HEK293 (cell line): Measurements from ENCODE around the gene S100A10.
A peak's percentile ranks its signal among the peaks of the same experiment; 100 is the strongest.

Source experiments
- CTCF ChIA-PET: fragments of 350-600 bp; formaldehyde crosslinking; extraction: SDS; loops from one replicate; lab custom pipeline; 2021; ENCODE audit warnings: antibody characterized with exemption; lab: Yijun Ruan, JAX
- POLR2A ChIA-PET: fragments of 300-600 bp; formaldehyde crosslinking; extraction: SDS; loops from one replicate; lab custom pipeline; 2020; ENCODE audit warnings: antibody characterized with exemption, inconsistent platforms; lab: Yijun Ruan, JAX
- H3K27ac ChIP-seq: fragments of 200-500 bp; sonication (Bioruptor generic); 2 replicates; pipeline ENCODE4 v1.5.1; 2014; ENCODE audit warnings: low read depth, low read length, control low read depth, inconsistent platforms; ENCODE audit errors: extremely low read depth
- H3K36me3 ChIP-seq, 2 experiments: fragments of 200-500 bp in 1 of 2; sonication (Bioruptor generic) in 1 of 2; 1 replicate in 1 of 2; 2 replicates in 1 of 2; pipeline ENCODE4 v1.5.1; 2014 to 2017; ENCODE audit warnings: inconsistent platforms in 2 of 2, low read length in 2 of 2; ENCODE audit not compliant: control insufficient read depth in 2 of 2, insufficient read depth in 1 of 2
- H3K4me1 ChIP-seq: fragments of 200-500 bp; sonication (Bioruptor generic); 2 replicates; pipeline ENCODE4 v1.5.1; 2014; ENCODE audit warnings: mild to moderate bottlenecking, low read length, inconsistent platforms; ENCODE audit not compliant: control insufficient read depth, insufficient read depth
- H3K4me3 ChIP-seq: 2 replicates; pipeline ENCODE4 v1.5.1; 2011; ENCODE audit warnings: low read depth, mild to moderate bottlenecking, control low read depth, low read length, moderate library complexity
- H3K9me3 ChIP-seq: fragments of 200-500 bp; sonication (Bioruptor generic); 2 replicates; pipeline ENCODE4 v1.5.1; 2014; ENCODE audit warnings: low read depth, low read length, inconsistent platforms; ENCODE audit not compliant: control insufficient read depth, insufficient read depth
- GLI4 ChIP-seq: fragments of 450-650 bp; formaldehyde crosslinking; IDR thresholded peaks from 2 replicates; pipeline ENCODE4 v1.5.1; 2016; ENCODE audit warnings: missing biosample characterization, missing genetic modification characterization
- KLF17 ChIP-seq: fragments of 450-650 bp; formaldehyde crosslinking; IDR thresholded peaks from 2 replicates; pipeline ENCODE4 v1.5.1; 2016; ENCODE audit warnings: missing biosample characterization, missing genetic modification characterization
- KLF7 ChIP-seq: fragments of 450-650 bp; formaldehyde crosslinking; IDR thresholded peaks from 2 replicates; pipeline ENCODE4 v1.5.1; 2016; ENCODE audit warnings: missing biosample characterization, missing genetic modification characterization, borderline replicate concordance
- MZF1 ChIP-seq: fragments of 450-650 bp; formaldehyde crosslinking; IDR thresholded peaks from 2 replicates; pipeline ENCODE4 v1.5.1; 2017; ENCODE audit warnings: missing biosample characterization, missing genetic modification characterization, borderline replicate concordance
- OVOL3 ChIP-seq: fragments of 450-650 bp; formaldehyde crosslinking; IDR thresholded peaks from 2 replicates; pipeline ENCODE4 v1.5.1; 2016; ENCODE audit warnings: missing biosample characterization, missing genetic modification characterization
- SP2 ChIP-seq: fragments of 450-650 bp; formaldehyde crosslinking; IDR thresholded peaks from 2 replicates; pipeline ENCODE4 v1.5.1; 2016; ENCODE audit warnings: missing biosample characterization, missing genetic modification characterization
- TCF7L2 ChIP-seq: IDR thresholded peaks from 2 replicates; pipeline ENCODE4 v1.6.1; 2011; ENCODE audit warnings: low read depth, mild to moderate bottlenecking, inconsistent platforms, low read length, moderate library complexity, borderline replicate concordance
- ZBTB49 ChIP-seq: fragments of 450-650 bp; formaldehyde crosslinking; IDR thresholded peaks from 2 replicates; pipeline ENCODE4 v1.5.1; 2016; ENCODE audit warnings: missing biosample characterization, missing genetic modification characterization, low read depth
- ZFP3 ChIP-seq: fragments of 450-650 bp; formaldehyde crosslinking; IDR thresholded peaks from 2 replicates; pipeline ENCODE4 v1.5.1; 2016; ENCODE audit warnings: low read depth, missing biosample characterization, missing genetic modification characterization
- ZNF140 ChIP-seq: fragments of 450-650 bp; formaldehyde crosslinking; IDR thresholded peaks from 2 replicates; pipeline ENCODE4 v1.5.1; 2016; ENCODE audit warnings: missing biosample characterization, missing genetic modification characterization
- ZNF211 ChIP-seq: fragments of 450-650 bp; formaldehyde crosslinking; IDR thresholded peaks from 2 replicates; pipeline ENCODE4 v1.5.1; 2016; ENCODE audit warnings: low read depth, missing biosample characterization, missing genetic modification characterization
- ZNF398 ChIP-seq: fragments of 450-650 bp; formaldehyde crosslinking; IDR thresholded peaks from 2 replicates; pipeline ENCODE4 v1.5.1; 2017; ENCODE audit warnings: missing biosample characterization, missing genetic modification characterization
- ZNF426 ChIP-seq: fragments of 450-650 bp; formaldehyde crosslinking; IDR thresholded peaks from 2 replicates; pipeline ENCODE4 v1.5.1; 2017; ENCODE audit warnings: missing biosample characterization, missing genetic modification characterization, mild to moderate bottlenecking, inconsistent platforms, moderate library complexity
- ZNF48 ChIP-seq: fragments of 450-650 bp; formaldehyde crosslinking; IDR thresholded peaks from 2 replicates; pipeline ENCODE4 v1.5.1; 2016; ENCODE audit warnings: missing biosample characterization, missing genetic modification characterization
- ZNF510 ChIP-seq: fragments of 450-650 bp; formaldehyde crosslinking; IDR thresholded peaks from 2 replicates; pipeline ENCODE4 v1.5.1; 2018; ENCODE audit warnings: mild to moderate bottlenecking, missing genetic modification characterization, missing biosample characterization; ENCODE audit not compliant: insufficient replicate concordance
- ZNF561 ChIP-seq: fragments of 450-650 bp; IDR thresholded peaks from 2 replicates; pipeline ENCODE4 v1.5.1; 2018; ENCODE audit warnings: missing biosample characterization, missing genetic modification characterization, borderline replicate concordance
- ZNF658 ChIP-seq: fragments of 450-650 bp; formaldehyde crosslinking; IDR thresholded peaks from 2 replicates; pipeline ENCODE4; 2016; ENCODE audit warnings: missing biosample characterization, missing genetic modification characterization
- ZNF664 ChIP-seq: fragments of 450-650 bp; formaldehyde crosslinking; IDR thresholded peaks from 2 replicates; pipeline ENCODE4 v1.5.1; 2016; ENCODE audit warnings: missing biosample characterization, missing genetic modification characterization
- ZNF692 ChIP-seq: fragments of 450-650 bp; formaldehyde crosslinking; IDR thresholded peaks from 2 replicates; pipeline ENCODE4 v1.5.1; 2016; ENCODE audit warnings: missing biosample characterization, missing genetic modification characterization
- ZNF707 ChIP-seq: fragments of 450-650 bp; formaldehyde crosslinking; IDR thresholded peaks from 2 replicates; pipeline ENCODE4 v1.5.1; 2016; ENCODE audit warnings: missing biosample characterization, missing genetic modification characterization
- TF ChIP-seq, protein P1 (sequence below): fragments of 450-650 bp; formaldehyde crosslinking; IDR thresholded peaks from 2 replicates; pipeline ENCODE4 v1.5.1; 2017; ENCODE audit warnings: missing biosample characterization, missing genetic modification characterization
- TF ChIP-seq, protein P2 (sequence below): IDR thresholded peaks from 2 replicates; pipeline ENCODE4 v1.6.1; 2011; ENCODE audit warnings: mild to moderate bottlenecking, low read depth, low read length, borderline replicate concordance
- TF ChIP-seq, protein P3 (sequence below): fragments of 450-650 bp; formaldehyde crosslinking; IDR thresholded peaks from 2 replicates; pipeline ENCODE4 v1.5.1; 2016; ENCODE audit warnings: missing biosample characterization, missing genetic modification characterization
- TF ChIP-seq, protein P4 (sequence below): fragments of 450-650 bp; formaldehyde crosslinking; IDR thresholded peaks from 2 replicates; pipeline ENCODE4 v1.5.1; 2017; ENCODE audit warnings: missing biosample characterization, missing genetic modification characterization

The S100A10 gene

GRCh38 chr1:151988405-151988923, 5.2 kb downstream of the S100A10 start:
- ChIA-PET POLR2A (interaction anchor here (1.0 to 3.5 kb wide), 11 partner anchors 9 to 79 kb away, joined by 3 to 24 read pairs (median 5); partner anchors contain the start of genes S100A11 and THEM4), CTCF (interaction anchor here (0.6 to 9.3 kb wide), 8 partner anchors 8 to 152 kb away, joined by 3 to 131 read pairs (median 6); no protein-coding TSS in a partner anchor)
- H3K9me3 ChIP-seq, result no peaks in the 10 kb centered on the region
- H3K4me3 ChIP-seq, result no peak overlapping the region
- H3K36me3 ChIP-seq, result peaks cover 14 to 30% of the 10 kb centered on the region in 2 experiments; a peak in 2 of 3 replicates
- H3K27ac ChIP-seq, result peak overlapping the region; percentile 50; the same call in 1 of the 2 replicates
- peaks cover 39% of the 10 kb centered on the region for H3K4me1 ChIP-seq
- TF ChIP-seq ZBTB49 (tag by site-specific recombination), result no peak
- TF ChIP-seq KLF7, result peak; percentile 96; the same call in 1 of the 2 replicates
- TF ChIP-seq, protein P1, sequence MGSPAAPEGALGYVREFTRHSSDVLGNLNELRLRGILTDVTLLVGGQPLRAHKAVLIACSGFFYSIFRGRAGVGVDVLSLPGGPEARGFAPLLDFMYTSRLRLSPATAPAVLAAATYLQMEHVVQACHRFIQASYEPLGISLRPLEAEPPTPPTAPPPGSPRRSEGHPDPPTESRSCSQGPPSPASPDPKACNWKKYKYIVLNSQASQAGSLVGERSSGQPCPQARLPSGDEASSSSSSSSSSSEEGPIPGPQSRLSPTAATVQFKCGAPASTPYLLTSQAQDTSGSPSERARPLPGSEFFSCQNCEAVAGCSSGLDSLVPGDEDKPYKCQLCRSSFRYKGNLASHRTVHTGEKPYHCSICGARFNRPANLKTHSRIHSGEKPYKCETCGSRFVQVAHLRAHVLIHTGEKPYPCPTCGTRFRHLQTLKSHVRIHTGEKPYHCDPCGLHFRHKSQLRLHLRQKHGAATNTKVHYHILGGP, result peak; percentile 50; the same call in 1 of the 2 replicates
- no peak for TF ChIP-seq ZNF510 (tag by site-specific recombination)
- no peak for TF ChIP-seq ZFP3
- TF ChIP-seq, protein P2, sequence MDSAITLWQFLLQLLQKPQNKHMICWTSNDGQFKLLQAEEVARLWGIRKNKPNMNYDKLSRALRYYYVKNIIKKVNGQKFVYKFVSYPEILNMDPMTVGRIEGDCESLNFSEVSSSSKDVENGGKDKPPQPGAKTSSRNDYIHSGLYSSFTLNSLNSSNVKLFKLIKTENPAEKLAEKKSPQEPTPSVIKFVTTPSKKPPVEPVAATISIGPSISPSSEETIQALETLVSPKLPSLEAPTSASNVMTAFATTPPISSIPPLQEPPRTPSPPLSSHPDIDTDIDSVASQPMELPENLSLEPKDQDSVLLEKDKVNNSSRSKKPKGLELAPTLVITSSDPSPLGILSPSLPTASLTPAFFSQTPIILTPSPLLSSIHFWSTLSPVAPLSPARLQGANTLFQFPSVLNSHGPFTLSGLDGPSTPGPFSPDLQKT, result no peak
- peak; percentile 58; the same call in 1 of the 2 replicates for TF ChIP-seq TCF7L2
- TF ChIP-seq, protein P3, sequence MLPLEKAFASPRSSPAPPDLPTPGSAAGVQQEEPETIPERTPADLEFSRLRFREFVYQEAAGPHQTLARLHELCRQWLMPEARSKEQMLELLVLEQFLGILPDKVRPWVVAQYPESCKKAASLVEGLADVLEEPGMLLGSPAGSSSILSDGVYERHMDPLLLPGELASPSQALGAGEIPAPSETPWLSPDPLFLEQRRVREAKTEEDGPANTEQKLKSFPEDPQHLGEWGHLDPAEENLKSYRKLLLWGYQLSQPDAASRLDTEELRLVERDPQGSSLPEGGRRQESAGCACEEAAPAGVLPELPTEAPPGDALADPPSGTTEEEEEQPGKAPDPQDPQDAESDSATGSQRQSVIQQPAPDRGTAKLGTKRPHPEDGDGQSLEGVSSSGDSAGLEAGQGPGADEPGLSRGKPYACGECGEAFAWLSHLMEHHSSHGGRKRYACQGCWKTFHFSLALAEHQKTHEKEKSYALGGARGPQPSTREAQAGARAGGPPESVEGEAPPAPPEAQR (tag by site-specific recombination), result no peak
- TF ChIP-seq ZNF211, result no peak
- peak; percentile 85 for TF ChIP-seq ZNF692 (tag by site-specific recombination)
- peak; percentile 65 for TF ChIP-seq ZNF398
- no peak for TF ChIP-seq ZNF426 (tag by site-specific recombination)
- peak; percentile 21; the same call in 1 of the 2 replicates for TF ChIP-seq ZNF561 (tag by site-specific recombination)
- peak; percentile 42; the same call in 1 of the 2 replicates for TF ChIP-seq SP2 (tag by site-specific recombination)
- TF ChIP-seq ZNF658, result no peak
- TF ChIP-seq ZNF48 (tag by site-specific recombination), result no peak
- TF ChIP-seq, protein P4, sequence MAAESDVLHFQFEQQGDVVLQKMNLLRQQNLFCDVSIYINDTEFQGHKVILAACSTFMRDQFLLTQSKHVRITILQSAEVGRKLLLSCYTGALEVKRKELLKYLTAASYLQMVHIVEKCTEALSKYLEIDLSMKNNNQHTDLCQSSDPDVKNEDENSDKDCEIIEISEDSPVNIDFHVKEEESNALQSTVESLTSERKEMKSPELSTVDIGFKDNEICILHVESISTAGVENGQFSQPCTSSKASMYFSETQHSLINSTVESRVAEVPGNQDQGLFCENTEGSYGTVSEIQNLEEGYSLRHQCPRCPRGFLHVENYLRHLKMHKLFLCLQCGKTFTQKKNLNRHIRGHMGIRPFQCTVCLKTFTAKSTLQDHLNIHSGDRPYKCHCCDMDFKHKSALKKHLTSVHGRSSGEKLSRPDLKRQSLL (tag by site-specific recombination), result no peak
- peak; percentile 98 for TF ChIP-seq KLF17
- no peak for TF ChIP-seq ZNF664 (tag by site-specific recombination)
- no peak for TF ChIP-seq ZNF707 (tag by site-specific recombination)
- no peak; the same call in 1 of the 2 replicates for TF ChIP-seq MZF1 (tag by site-specific recombination)
- no peak for TF ChIP-seq OVOL3
- no peak for TF ChIP-seq GLI4 (tag by site-specific recombination)
- no peak for TF ChIP-seq ZNF140 (tag by site-specific recombination)
